ENCODE data around the gene DNAJB12. TPM values are rescaled to one million over a fixed set of nuclear protein-coding genes. Genes with fewer than 3 reads are reported as not detected.

The DNAJB12 gene
- total and polyA plus RNA-seq, 12 donors: 36.3 to 67.0 (median 47.8) TPM

DNA sequence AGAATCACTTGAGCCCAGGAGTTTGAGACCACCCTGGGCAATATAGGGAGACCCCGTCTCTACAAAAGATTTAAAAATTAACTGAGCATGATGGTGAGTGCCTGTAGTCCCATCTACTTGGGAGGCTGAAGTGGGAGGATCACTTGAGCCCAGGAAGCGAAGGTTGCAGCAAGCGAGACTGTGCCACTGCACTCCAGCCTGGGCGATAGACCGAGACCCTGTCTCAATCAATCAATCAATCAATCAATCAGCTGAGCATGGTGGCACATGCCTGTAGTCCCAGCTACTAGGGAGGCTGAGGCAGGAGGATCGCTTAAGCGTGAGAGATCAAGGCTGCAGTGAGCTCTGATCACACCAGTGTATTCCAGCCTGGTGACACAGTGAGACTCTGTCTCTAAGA lies 40.5 kb downstream of the DNAJB12 start:
- no peaks in the 10 kb centered on the region for H3K27me3 ChIP-seq
- no peak for TF ChIP-seq POLR2A (IDR thresholded peaks at IDR 0.05)
- TF ChIP-seq, protein P1, sequence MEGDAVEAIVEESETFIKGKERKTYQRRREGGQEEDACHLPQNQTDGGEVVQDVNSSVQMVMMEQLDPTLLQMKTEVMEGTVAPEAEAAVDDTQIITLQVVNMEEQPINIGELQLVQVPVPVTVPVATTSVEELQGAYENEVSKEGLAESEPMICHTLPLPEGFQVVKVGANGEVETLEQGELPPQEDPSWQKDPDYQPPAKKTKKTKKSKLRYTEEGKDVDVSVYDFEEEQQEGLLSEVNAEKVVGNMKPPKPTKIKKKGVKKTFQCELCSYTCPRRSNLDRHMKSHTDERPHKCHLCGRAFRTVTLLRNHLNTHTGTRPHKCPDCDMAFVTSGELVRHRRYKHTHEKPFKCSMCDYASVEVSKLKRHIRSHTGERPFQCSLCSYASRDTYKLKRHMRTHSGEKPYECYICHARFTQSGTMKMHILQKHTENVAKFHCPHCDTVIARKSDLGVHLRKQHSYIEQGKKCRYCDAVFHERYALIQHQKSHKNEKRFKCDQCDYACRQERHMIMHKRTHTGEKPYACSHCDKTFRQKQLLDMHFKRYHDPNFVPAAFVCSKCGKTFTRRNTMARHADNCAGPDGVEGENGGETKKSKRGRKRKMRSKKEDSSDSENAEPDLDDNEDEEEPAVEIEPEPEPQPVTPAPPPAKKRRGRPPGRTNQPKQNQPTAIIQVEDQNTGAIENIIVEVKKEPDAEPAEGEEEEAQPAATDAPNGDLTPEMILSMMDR (IDR thresholded peaks at IDR 0.05): no peak
- H3K9me3 ChIP-seq (replicated peaks in 1 of 3): no peaks in the 10 kb centered on the region
- no peaks in the 10 kb centered on the region for H3K36me3 ChIP-seq (replicated peaks in 1 of 2)
- intact Hi-C loops (cut with DNase I): no loop called here
- DNase-seq: no peak
- H3K4me1 ChIP-seq (replicated peaks in 1 of 2): peaks cover 49 to 70% of the 10 kb centered on the region in 2 donors
- peak overlapping the region in 4 of 5 donors; percentile 41 to 98 (median 94) for H3K27ac ChIP-seq
- 95 to 98% (median 96%) methylated on average over 7 of the region's 7 CpGs for WGBS, 4 donors
- no peak overlapping the region for H3K4me3 ChIP-seq

GRCh38 chr10:72312865-72313391 lies 41.8 kb downstream of the DNAJB12 start:
- intact Hi-C loops (cut with DNase I): no loop called here
- no peaks in the 10 kb centered on the region for H3K36me3 ChIP-seq (replicated peaks in 1 of 2)
- no peaks in the 10 kb centered on the region for H3K27me3 ChIP-seq
- WGBS, 4 donors: 83 to 89% (median 85%) methylated on average over 8 of the region's 8 CpGs
- no peak overlapping the region for H3K27ac ChIP-seq
- no peak for TF ChIP-seq POLR2A (IDR thresholded peaks at IDR 0.05)
- TF ChIP-seq, protein P1 (IDR thresholded peaks at IDR 0.05): no peak
- H3K4me3 ChIP-seq: no peak overlapping the region
- no peaks in the 10 kb centered on the region for H3K9me3 ChIP-seq (replicated peaks in 1 of 3)
- no peak for DNase-seq
- H3K4me1 ChIP-seq (replicated peaks in 1 of 2): peaks cover 50 to 70% of the 10 kb centered on the region in 2 donors

DNA sequence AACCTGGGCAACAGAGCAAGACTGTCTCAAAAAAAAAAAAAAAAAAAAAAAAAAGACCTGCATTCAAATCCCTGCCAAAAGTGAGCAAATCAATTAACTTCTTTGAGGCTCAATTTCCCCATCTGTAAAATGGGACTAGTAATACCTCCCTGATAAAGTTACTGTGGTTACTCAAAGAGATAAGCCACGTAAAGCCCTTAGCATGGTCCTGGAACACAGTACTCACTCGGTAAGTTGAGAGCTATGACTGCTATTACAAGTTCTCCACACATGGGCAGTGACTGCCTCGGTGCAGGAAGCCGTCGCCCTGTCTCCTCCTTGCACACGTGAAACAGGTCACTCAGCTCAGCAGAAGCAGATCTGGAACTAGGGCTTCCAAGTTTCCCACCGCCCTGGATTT lies 43.1 kb downstream of the DNAJB12 start:
- DNase-seq: no peak
- TF ChIP-seq POLR2A (IDR thresholded peaks at IDR 0.05): no peak
- TF ChIP-seq, protein P1 (IDR thresholded peaks at IDR 0.05): no peak
- Histone ChIP-seq H3K4me3 (no peak overlapping the region), H3K36me3 (replicated peaks in 1 of 2) (no peaks in the 10 kb centered on the region), H3K4me1 (replicated peaks in 1 of 2) (peaks cover 45 to 70% of the 10 kb centered on the region in 2 donors), H3K27ac (no peak overlapping the region), H3K27me3 (no peaks in the 10 kb centered on the region), H3K9me3 (replicated peaks in 1 of 3) (no peaks in the 10 kb centered on the region)
- intact Hi-C loops (cut with DNase I): no loop called here
- WGBS, 4 donors: 88 to 95% (median 92%) methylated on average over 7 of the region's 7 CpGs

GRCh38 chr10:72310636-72311035 lies 44.1 kb downstream of the DNAJB12 start:
- H3K4me1 ChIP-seq (replicated peaks in 1 of 2): peaks cover 35 to 60% of the 10 kb centered on the region in 2 donors
- H3K27ac ChIP-seq: peak overlapping the region; percentile 48 to 86 (median 78)
- no peaks in the 10 kb centered on the region for H3K27me3 ChIP-seq
- no peaks in the 10 kb centered on the region for H3K36me3 ChIP-seq (replicated peaks in 1 of 2)
- 43 to 80% (median 58%) methylated on average over 4 of the region's 4 CpGs for WGBS, 4 donors
- intact Hi-C loops (cut with DNase I): no loop called here
- no peaks in the 10 kb centered on the region for H3K9me3 ChIP-seq (replicated peaks in 1 of 3)
- TF ChIP-seq, protein P1 (IDR thresholded peaks at IDR 0.05): no peak
- TF ChIP-seq POLR2A (IDR thresholded peaks at IDR 0.05): peak in 1 of 2 donors; percentile 34
- H3K4me3 ChIP-seq: no peak overlapping the region
- peak in 6 of 7 donors; percentile 52 to 80 (median 73) for DNase-seq

Data from adrenal gland (tissue), 12 donors.